Spleen (tissue), 7 donors: ENCODE results near the gene TBC1D21.

Source experiments
- CTCF ChIP-seq, 11 experiments: fragments of 200-600 bp in 7 of 11; fragments of 450-650 bp in 4 of 11; sonication (generic) in 4 of 11; IDR thresholded peaks in 8 of 11; conservative IDR thresholded peaks in 3 of 11; 1 replicate in 7 of 11; 2 replicates in 4 of 11; pipeline versions ENCODE4 v1.4.0 to v1.8.0; 2016 to 2021; ENCODE audit warnings: antibody characterized with exemption in 11 of 11, inconsistent platforms in 4 of 11, mild to moderate bottlenecking in 1 of 11
- POLR2A ChIP-seq, 3 donors: fragments of 450-650 bp; IDR thresholded peaks; one replicate each; pipeline ENCODE4 v1.5.1; 2017; ENCODE audit warnings: antibody characterized with exemption in 3 of 3, mild to moderate bottlenecking in 1 of 3
- POLR2AphosphoS5 ChIP-seq, 3 donors: sonication (generic); formaldehyde crosslinking; IDR thresholded peaks; one replicate each; pipeline ENCODE4 v1.5.1; 2017; ENCODE audit warnings: antibody characterized with exemption in 3 of 3
- donor health status: DM: no; HTN: no; CAD: no; lungs with moderate emphysema.
- donor health status: DM: no; HTN: no; CAD: no.
- donor health status: DM: no; HTN: no; CAD: no.

- TF ChIP-seq CTCF (IDR thresholded peaks at IDR 0.05 in 8 of 11, conservative IDR thresholded peaks at IDR 0.05 in 3 of 11): no peak
- TF ChIP-seq POLR2A (IDR thresholded peaks at IDR 0.05): no peak
- no peak for TF ChIP-seq POLR2AphosphoS5 (IDR thresholded peaks at IDR 0.05)
Observed at GRCh38 chr15:73889762-73890124, 16.4 kb downstream of the TBC1D21 start.
